WTC11 (cell line): ENCODE data around the gene FAM114A1. TPM values are rescaled to one million over a fixed set of nuclear protein-coding genes. Genes with fewer than 3 reads are reported as not detected.

Experiments used
- ATAC-seq: fragments of 200-7000 bp; cut with Tn5 transposase; 2 replicates; pipeline ENCODE4 v1.10.0; 2021; ENCODE audit warnings: mild to moderate bottlenecking, moderate library complexity
- CTCF ChIA-PET: fragments of 300-600 bp; sonication (Branson Sonifier 250); formaldehyde crosslinking; loops from one replicate; lab custom pipeline; 2021; ENCODE audit warnings: antibody characterized with exemption; lab: Charles Lee
- POLR2A ChIA-PET: fragments of 350-600 bp; sonication (Branson Sonifier 250); formaldehyde crosslinking; loops from one replicate; lab custom pipeline; 2021; ENCODE audit warnings: antibody characterized with exemption; lab: Charles Lee
- DNase-seq: peaks from one replicate; pipeline ENCODE4 v3.0.0; 2021; ENCODE audit warnings: low spot score
- H3K27ac Mint-ChIP-seq: 2 replicates; pipeline ENCODE4 v1.8.0; 2021; ENCODE audit warnings: mixed read lengths
- H3K27me3 Mint-ChIP-seq: 2 replicates; pipeline ENCODE4 v1.8.0; 2021; ENCODE audit warnings: low read depth, mild to moderate bottlenecking, moderate library complexity, mixed read lengths
- H3K36me3 Mint-ChIP-seq: 2 replicates; pipeline ENCODE4 v1.8.0; 2021; ENCODE audit warnings: mixed read lengths
- H3K4me1 Mint-ChIP-seq: 2 replicates; pipeline ENCODE4 v1.8.0; 2022; ENCODE audit warnings: mixed read lengths
- H3K4me3 Mint-ChIP-seq: 2 replicates; pipeline ENCODE4 v1.8.0; 2021; ENCODE audit warnings: mild to moderate bottlenecking, moderate library complexity, mixed read lengths
- H3K9me3 Mint-ChIP-seq: 2 replicates; pipeline ENCODE4 v1.8.0; 2021; ENCODE audit warnings: mixed read lengths
- AR ChIP-seq: fragments of 250-450 bp; sonication (Bioruptor Pico); IDR thresholded peaks from 2 replicates; pipeline ENCODE4 v1.9.0; 2021; ENCODE audit warnings: mild to moderate bottlenecking
- ARID4B ChIP-seq: sonication (generic); formaldehyde crosslinking; IDR thresholded peaks from 2 replicates; pipeline ENCODE4 v1.8.0; 2023; ENCODE audit warnings: missing genetic modification reagents, mild to moderate bottlenecking, borderline replicate concordance
- ATF1 ChIP-seq: sonication (generic); formaldehyde crosslinking; IDR thresholded peaks from 2 replicates; pipeline ENCODE4 v1.8.1; 2023; ENCODE audit warnings: mild to moderate bottlenecking, moderate library complexity, missing genetic modification reagents
- ATF6 ChIP-seq: sonication (generic); formaldehyde crosslinking; IDR thresholded peaks from 2 replicates; pipeline ENCODE4 v1.8.1; 2023; ENCODE audit warnings: mild to moderate bottlenecking, missing genetic modification reagents
- CBFB ChIP-seq: sonication (generic); formaldehyde crosslinking; IDR thresholded peaks from 2 replicates; pipeline ENCODE4 v1.8.1; 2022; ENCODE audit warnings: mild to moderate bottlenecking, low read depth, missing genetic modification reagents
- CDX4 ChIP-seq: fragments of 250-450 bp; sonication (Bioruptor Pico); IDR thresholded peaks from 2 replicates; pipeline ENCODE4 v1.9.0; 2021; ENCODE audit warnings: moderate library complexity, mild to moderate bottlenecking, inconsistent platforms, borderline replicate concordance
- EMX1 ChIP-seq: fragments of 250-450 bp; sonication (Bioruptor Pico); IDR thresholded peaks from 2 replicates; pipeline ENCODE4 v1.8.0; 2021; ENCODE audit warnings: mild to moderate bottlenecking
- FOXJ3 ChIP-seq: sonication (generic); formaldehyde crosslinking; IDR thresholded peaks from 2 replicates; pipeline ENCODE4 v1.9.0; 2021; ENCODE audit warnings: missing genetic modification reagents, mild to moderate bottlenecking, borderline replicate concordance
- IRF1 ChIP-seq: sonication (generic); formaldehyde crosslinking; IDR thresholded peaks from 2 replicates; pipeline ENCODE4 v1.8.0; 2023; ENCODE audit warnings: missing genetic modification reagents
- JAZF1 ChIP-seq: fragments of 250-450 bp; sonication (Bioruptor Pico); IDR thresholded peaks from 2 replicates; pipeline ENCODE4 v1.9.0; 2021; ENCODE audit warnings: moderate library complexity, mild to moderate bottlenecking, inconsistent platforms
- KAT7 ChIP-seq: sonication (generic); formaldehyde crosslinking; IDR thresholded peaks from 2 replicates; pipeline ENCODE4 v1.8.1; 2023; ENCODE audit warnings: missing genetic modification reagents, mild to moderate bottlenecking, borderline replicate concordance
- NFYB ChIP-seq: sonication (generic); formaldehyde crosslinking; conservative IDR thresholded peaks from 2 replicates; pipeline ENCODE4 v1.8.0; 2022; ENCODE audit warnings: low read depth, missing genetic modification reagents
- NR2C2 ChIP-seq: sonication (generic); formaldehyde crosslinking; IDR thresholded peaks from 2 replicates; pipeline ENCODE4 v1.8.0; 2022; ENCODE audit warnings: mild to moderate bottlenecking, missing genetic modification reagents
- PRDM15 ChIP-seq: sonication (generic); formaldehyde crosslinking; IDR thresholded peaks from 2 replicates; pipeline ENCODE4 v1.8.0; 2022; ENCODE audit warnings: missing genetic modification reagents
- ZBTB21 ChIP-seq: sonication (generic); formaldehyde crosslinking; IDR thresholded peaks from 2 replicates; pipeline ENCODE4 v1.8.1; 2023; ENCODE audit warnings: mild to moderate bottlenecking, missing genetic modification reagents, borderline replicate concordance
- ZMAT4 ChIP-seq: fragments of 250-450 bp; sonication (Bioruptor Pico); IDR thresholded peaks from 2 replicates; pipeline ENCODE4 v1.9.0; 2021; ENCODE audit warnings: mild to moderate bottlenecking
- ZNF396 ChIP-seq: fragments of 250-450 bp; sonication (Bioruptor Pico); IDR thresholded peaks from 2 replicates; pipeline ENCODE4 v1.8.0; 2021; ENCODE audit warnings: mild to moderate bottlenecking, moderate library complexity, borderline replicate concordance
- ZNF671 ChIP-seq: fragments of 250-450 bp; sonication (Bioruptor Pico); IDR thresholded peaks from 2 replicates; pipeline ENCODE4 v1.8.0; 2021; ENCODE audit warnings: mild to moderate bottlenecking
- total RNA-seq: library from RNA; stranded (reverse); gene quantifications from 3 replicates; pipeline ENCODE4 v1.2.3, GENCODE V29; 2021

Gene FAM114A1
- total RNA-seq, 1 experiment from 2014 or later, result 17.6 TPM

- no peaks in the 10 kb centered on the region for H3K9me3 Mint-ChIP-seq
- POLR2A ChIA-PET, result no interaction called here
- H3K27me3 Mint-ChIP-seq, result no peaks in the 10 kb centered on the region
- H3K4me1 Mint-ChIP-seq, result no peaks in the 10 kb centered on the region
- no peak overlapping the region for H3K4me3 Mint-ChIP-seq
- H3K27ac Mint-ChIP-seq, result no peak overlapping the region
- no peak for TF ChIP-seq NR2C2 (CRISPR knock-in tag)
- no peak for TF ChIP-seq ZMAT4 (CRISPR knock-in tag)
- no peak for TF ChIP-seq ZBTB21 (CRISPR knock-in tag)
- TF ChIP-seq JAZF1, result no peak
- TF ChIP-seq ZNF396, result no peak
- TF ChIP-seq PRDM15, result no peak
- no peak for TF ChIP-seq FOXJ3 (CRISPR knock-in tag)
- no peak for TF ChIP-seq IRF1
- no peak for TF ChIP-seq ATF6 (CRISPR knock-in tag)
- TF ChIP-seq EMX1 (CRISPR knock-in tag), result no peak
- TF ChIP-seq ATF1 (CRISPR knock-in tag), result no peak
- TF ChIP-seq AR (CRISPR knock-in tag), result no peak
- no peak for TF ChIP-seq CBFB
- no peak for TF ChIP-seq CDX4 (CRISPR knock-in tag)
- TF ChIP-seq KAT7 (CRISPR knock-in tag), result no peak
- TF ChIP-seq NFYB, result no peak
- TF ChIP-seq ZNF671 (CRISPR knock-in tag), result no peak
- no peak for TF ChIP-seq ARID4B
- DNase-seq (no peak), ATAC-seq (no peak)
- CTCF ChIA-PET, result interaction anchor here (0.5 to 1.0 kb wide), 2 partner anchors 44 to 285 kb away, joined by 3 read pairs; no protein-coding TSS in a partner anchor
- H3K36me3 Mint-ChIP-seq, result no peaks in the 10 kb centered on the region
Measured at GRCh38 chr4:38950159-38950558, 82.6 kb downstream of the FAM114A1 start.
